ENCODE measurements around the gene SLC8B1. TPM values are rescaled to one million over a fixed set of nuclear protein-coding genes. Genes with fewer than 3 reads are reported as not detected.

The SLC8B1 gene
- total and polyA plus RNA-seq, 9 of the 15 experiments (the other 6 are each of a cell fraction or from before 2014, with no cell fraction given), result 0.86 to 34.1 (median 18.5) TPM

- no peak for TF ChIP-seq ILF3 (IDR thresholded peaks at IDR 0.05; ENCODE audit: borderline replicate concordance)
- no peak for TF ChIP-seq ZC3H11A (IDR thresholded peaks at IDR 0.05; ENCODE audit: low read depth, low read length)
- TF ChIP-seq NFRKB (IDR thresholded peaks at IDR 0.05; ENCODE audit: low read depth), result no peak
- no peak for TF ChIP-seq THRAP3 (IDR thresholded peaks at IDR 0.05; ENCODE audit: borderline replicate concordance)
- TF ChIP-seq NR2C1 (IDR thresholded peaks at IDR 0.05), result no peak
- no peak for TF ChIP-seq NR2C1 (tag; IDR thresholded peaks at IDR 0.05)
Measured at GRCh38 chr12:113276306-113276705, 58.6 kb downstream of the SLC8B1 start (continued).

GRCh38 chr12:113274848-113275247, 60.1 kb downstream of the SLC8B1 start:
- Histone ChIP-seq H3K79me2 (ENCODE audit: control insufficient read depth, insufficient read depth, low read length) (no peaks in the 10 kb centered on the region), H3K27me3 (ENCODE audit: control insufficient read depth in 2 of 2, insufficient read depth in 2 of 2, low read length in 2 of 2) (no peaks in the 10 kb centered on the region), H3K4me3 (no peak overlapping the region), H2AFZ (ENCODE audit: low read depth, low read length) (no peak overlapping the region), H3K9me1 (ENCODE audit: control insufficient read depth, insufficient read depth, low read length) (no peaks in the 10 kb centered on the region), H4K20me1 (replicated peaks; ENCODE audit: control insufficient read depth, insufficient read depth, low read length) (no peaks in the 10 kb centered on the region), H3K9ac (ENCODE audit: insufficient read depth in 1 of 2, low read depth in 2 of 2, low read length in 2 of 2) (no peak overlapping the region), H3K9me3 (replicated peaks; ENCODE audit: control insufficient read depth, insufficient read depth, low read depth, low read length) (no peaks in the 10 kb centered on the region), H3K27ac (ENCODE audit: extremely low read depth, low read depth, low read length) (no peak overlapping the region), H3K4me2 (ENCODE audit: insufficient read depth, low read length) (no peak overlapping the region), H3K4me1 (replicated peaks in 1 of 2; ENCODE audit: control insufficient read depth in 2 of 2, insufficient read depth in 2 of 2, low read length in 2 of 2) (peaks cover 12 to 13% of the 10 kb centered on the region in 2 experiments), H3K36me3 (ENCODE audit: control insufficient read depth, insufficient read depth, low read length) (peaks cover 41% of the 10 kb centered on the region; the same call in 2 of the 3 replicates)
- FAIRE-seq (no peak), ATAC-seq (no peak), DNase-seq (ENCODE audit: extremely low read depth in 1 of 4, low spot score in 3 of 4) (no peak)
- intact Hi-C loops (cut with micrococcal nuclease) (no loop called here), in situ Hi-C loops (cut with MboI) (no loop called here)
- 77% methylated on average over 8 of the region's 8 CpGs for WGBS (ENCODE audit: insufficient coverage, low coverage, missing lambda C conversion rate)
- TF ChIP-seq ZNF217 (CRISPR knock-in tag; IDR thresholded peaks at IDR 0.05), result no peak
- no peak for TF ChIP-seq GTF2F1 (IDR thresholded peaks at IDR 0.05; ENCODE audit: low read depth, low read length)
- no peak for TF ChIP-seq TRIM24 (IDR thresholded peaks at IDR 0.05)
- no peak for TF ChIP-seq XRCC5 (IDR thresholded peaks at IDR 0.05; ENCODE audit: low read depth, low read length)
- TF ChIP-seq FOS (IDR thresholded peaks at IDR 0.05; ENCODE audit: extremely low read depth, insufficient read length), result no peak
- no peak for TF ChIP-seq DACH1 (IDR thresholded peaks at IDR 0.05; ENCODE audit: partially characterized antibody)
- TF ChIP-seq RHOXF2B (CRISPR knock-in tag; conservative IDR thresholded peaks at IDR 0.05), result no peak
- TF ChIP-seq ZNF311 (CRISPR knock-in tag; IDR thresholded peaks at IDR 0.05), result no peak
- ChIA-PET CTCF (ENCODE audit: low intra/inter-chr PET ratio) (no interaction called here), POLR2A (interaction anchor here (0.6 kb wide), 1 partner anchor 176 kb away, joined by 3 read pairs; no protein-coding TSS in a partner anchor)
- BruUV-seq (replicated peaks), result no TSS peak

All from K562 (cell line).